Mesenchymal stem cell (in vitro differentiated cells and primary cell): ENCODE measurements around the gene CCDC85B.

Experiments
- DNase-seq: peaks from one replicate; pipeline ENCODE4 v3.0.0-alpha.2; 2013
- H2AFZ ChIP-seq: one replicate; pipeline ENCODE4 v1.6.1; 2013; ENCODE audit warnings: low read depth, mild to moderate bottlenecking, control low read depth, inconsistent platforms, low read length, moderate library complexity
- H2AK5ac ChIP-seq: 2 replicates; pipeline ENCODE4 v1.6.1; 2013; ENCODE audit warnings: low read length, moderate library complexity, mild to moderate bottlenecking, inconsistent platforms; ENCODE audit not compliant: severe bottlenecking
- H2BK120ac ChIP-seq: one replicate; pipeline ENCODE4 v1.6.1; 2013; ENCODE audit warnings: low read depth, mild to moderate bottlenecking, inconsistent platforms, low read length, moderate library complexity
- H2BK12ac ChIP-seq, 2 experiments: one replicate each; pipeline ENCODE4 v1.6.1; 2013; ENCODE audit warnings: inconsistent platforms in 2 of 2, low read length in 2 of 2, mild to moderate bottlenecking in 2 of 2, moderate library complexity in 2 of 2, control low read depth in 1 of 2
- H2BK15ac ChIP-seq: one replicate; pipeline ENCODE4 v1.6.1; 2013; ENCODE audit warnings: mild to moderate bottlenecking, low read depth, inconsistent platforms; ENCODE audit not compliant: poor library complexity, severe bottlenecking
- H2BK5ac ChIP-seq: 2 replicates; pipeline ENCODE4 v1.6.1; 2013; ENCODE audit warnings: low read depth, mild to moderate bottlenecking, low read length, control low read depth, inconsistent platforms; ENCODE audit not compliant: poor library complexity, severe bottlenecking
- H3K14ac ChIP-seq, 2 experiments: one replicate each; pipeline ENCODE4 v1.6.1; 2013; ENCODE audit warnings: inconsistent platforms in 2 of 2, low read length in 2 of 2, control low read depth in 1 of 2, mild to moderate bottlenecking in 1 of 2, moderate library complexity in 1 of 2
- H3K18ac ChIP-seq, 2 experiments: one replicate each; pipeline ENCODE4 v1.6.1; 2013; ENCODE audit warnings: inconsistent platforms in 2 of 2, low read length in 2 of 2, control low read depth in 1 of 2, low read depth in 1 of 2, mild to moderate bottlenecking in 1 of 2
- H3K23ac ChIP-seq, 2 experiments: one replicate each; pipeline ENCODE4 v1.6.1; 2013; ENCODE audit warnings: inconsistent platforms in 2 of 2, low read length in 2 of 2, mild to moderate bottlenecking in 2 of 2, moderate library complexity in 2 of 2, control low read depth in 1 of 2
- H3K27ac ChIP-seq: 2 replicates; pipeline ENCODE4 v1.5.1; 2013; ENCODE audit warnings: mild to moderate bottlenecking, moderate library complexity, low read length, control low read depth, inconsistent platforms; ENCODE audit not compliant: poor library complexity, severe bottlenecking
- H3K27me3 ChIP-seq, 2 experiments: 2 replicates each; pipeline versions ENCODE4 v1.6.1 to v1.7.0; 2013; ENCODE audit warnings: low read length in 2 of 2, mild to moderate bottlenecking in 2 of 2, moderate library complexity in 2 of 2, control low read depth in 1 of 2, inconsistent platforms in 1 of 2; ENCODE audit not compliant: control insufficient read depth in 1 of 2, insufficient read depth in 1 of 2
- H3K36me3 ChIP-seq, 2 experiments: 2 replicates each; pipeline versions ENCODE4 v1.6.1 to v1.7.0; 2013; ENCODE audit warnings: low read length in 2 of 2, control low read depth in 1 of 2, inconsistent platforms in 1 of 2, low read depth in 1 of 2, mild to moderate bottlenecking in 1 of 2; ENCODE audit not compliant: insufficient read depth in 2 of 2, control insufficient read depth in 1 of 2
- H3K4ac ChIP-seq, 2 experiments: one replicate each; pipeline ENCODE4 v1.6.1; 2013; ENCODE audit warnings: inconsistent platforms in 2 of 2, low read length in 2 of 2, mild to moderate bottlenecking in 2 of 2, moderate library complexity in 2 of 2, control low read depth in 1 of 2, low read depth in 1 of 2
- H3K4me1 ChIP-seq: 2 replicates; pipeline ENCODE4 v1.6.1; 2013; ENCODE audit warnings: low read depth, low read length, control low read depth; ENCODE audit not compliant: control insufficient read depth, insufficient read depth
- H3K4me2 ChIP-seq: 2 replicates; pipeline ENCODE4 v1.6.1; 2013; ENCODE audit warnings: low read length, mild to moderate bottlenecking, inconsistent platforms; ENCODE audit not compliant: poor library complexity, severe bottlenecking
- H3K4me3 ChIP-seq, 2 experiments: 2 replicates each; pipeline versions ENCODE4 v1.5.1 to v1.7.0; 2013; ENCODE audit warnings: low read length in 2 of 2, mild to moderate bottlenecking in 2 of 2, control low read depth in 1 of 2, low read depth in 1 of 2; ENCODE audit not compliant: insufficient read depth in 1 of 2
- H3K79me1 ChIP-seq: replicated peaks from 2 replicates; pipeline ENCODE4 v1.6.1; 2013; ENCODE audit warnings: mild to moderate bottlenecking, control low read depth, low read length, inconsistent platforms; ENCODE audit not compliant: poor library complexity, severe bottlenecking
- H3K9ac ChIP-seq: 2 replicates; pipeline ENCODE4 v1.7.0; 2013; ENCODE audit warnings: mild to moderate bottlenecking, low read length, moderate library complexity
- H3K9me3 ChIP-seq: 2 replicates; pipeline ENCODE4 v1.7.0; 2013; ENCODE audit warnings: mild to moderate bottlenecking, low read length; ENCODE audit not compliant: control insufficient read depth
- H4K8ac ChIP-seq: one replicate; pipeline ENCODE4 v1.6.1; 2013; ENCODE audit warnings: inconsistent platforms, mild to moderate bottlenecking, low read length, moderate library complexity
- H4K91ac ChIP-seq: one replicate; pipeline ENCODE4 v1.6.1; 2013; ENCODE audit warnings: mild to moderate bottlenecking, low read length, inconsistent platforms
- WGBS: methylation state at CpG from one replicate; pipeline ENCODE4 v1.1.7; 2013; ENCODE audit warnings: mixed read lengths; 5-methylcytosine and 5-hydroxymethylcytosine counted together

Gene CCDC85B

DNA sequence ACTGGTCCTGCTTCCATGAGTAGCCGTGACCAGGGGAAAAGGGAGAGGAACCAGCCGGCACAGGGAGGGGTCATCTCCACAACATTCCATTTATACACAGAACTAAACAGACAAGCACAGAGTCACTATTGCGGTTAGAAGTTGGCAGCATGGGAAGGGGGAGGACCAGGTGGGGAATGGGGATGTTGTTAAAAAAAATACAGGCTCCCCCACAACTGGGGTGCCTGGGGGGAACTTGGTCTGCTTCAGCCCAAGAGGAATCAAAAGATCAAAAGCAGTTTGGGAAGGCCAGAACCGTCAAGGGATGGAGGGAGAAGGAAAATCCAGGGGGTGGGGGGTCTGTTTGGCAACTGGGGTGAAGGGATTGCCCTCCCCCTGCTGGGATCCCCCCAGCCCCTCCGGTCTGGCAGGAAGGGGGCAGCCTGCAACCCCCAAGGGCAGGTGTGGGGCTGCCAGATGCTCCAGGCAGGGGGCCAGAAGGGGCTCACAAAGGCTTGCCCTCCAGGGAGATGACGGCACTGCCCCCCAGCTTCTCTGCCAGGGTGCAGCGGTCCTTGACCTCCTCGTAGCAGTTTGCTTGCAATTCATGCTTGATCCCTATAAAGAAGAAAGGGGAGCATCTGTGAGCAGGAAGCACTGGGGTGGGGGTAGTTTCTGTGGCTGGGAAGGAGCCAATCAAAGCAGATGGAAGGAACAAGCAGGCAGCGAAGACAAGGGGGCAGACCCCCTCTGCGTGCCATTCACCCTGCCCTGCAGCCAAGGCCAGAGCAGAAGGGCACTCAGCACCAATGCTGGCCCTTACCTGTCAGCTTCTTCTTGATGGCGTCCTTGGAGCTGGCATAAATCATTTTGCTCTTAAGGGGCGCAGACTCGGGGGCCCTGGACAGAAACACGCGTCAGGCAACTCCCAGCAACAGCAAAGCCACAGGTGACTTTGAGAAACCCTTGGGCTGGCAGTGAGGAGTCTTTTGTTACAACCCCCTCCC, 35.3 kb upstream of the CCDC85B start:
- Histone ChIP-seq H2BK12ac (no peak overlapping the region), H2AFZ (no peak overlapping the region), H2BK5ac (no peak overlapping the region), H3K9ac (peak overlapping the region; percentile 94), H3K4ac (no peak overlapping the region), H3K23ac (no peak overlapping the region), H3K36me3 (peaks cover 57 to 61% of the 10 kb centered on the region in 2 experiments), H3K4me3 (peak overlapping the region in 1 of 2 experiments; percentile 94), H3K27me3 (no peaks in the 10 kb centered on the region), H3K4me2 (peak overlapping the region; percentile 8), H3K27ac (no peak overlapping the region), H3K18ac (no peak overlapping the region), H2AK5ac (no peak overlapping the region), H2BK120ac (no peak overlapping the region), H3K14ac (no peak overlapping the region), H2BK15ac (no peak overlapping the region), H4K91ac (no peak overlapping the region), H4K8ac (no peak overlapping the region), H3K9me3 (peaks cover 5% of the 10 kb centered on the region), H3K4me1 (peaks cover 31% of the 10 kb centered on the region), H3K79me1 (peaks cover 5% of the 10 kb centered on the region)
- DNase-seq = no peak
- 95% methylated on average over 13 of the region's 15 CpGs for WGBS

GRCh38 chr11:65855927-65856363, 34.5 kb upstream of the CCDC85B start:
- no peak overlapping the region for H2BK15ac ChIP-seq
- H3K27me3 ChIP-seq = no peaks in the 10 kb centered on the region
- H3K79me1 ChIP-seq = peaks cover under 1% of the 10 kb centered on the region
- no peak for DNase-seq
- H2BK12ac ChIP-seq = no peak overlapping the region
- H4K8ac ChIP-seq = no peak overlapping the region
- H3K36me3 ChIP-seq = peaks cover 53 to 55% of the 10 kb centered on the region in 2 experiments
- WGBS = 95% methylated on average over 15 of the region's 15 CpGs
- H3K18ac ChIP-seq = no peak overlapping the region
- no peak overlapping the region for H2AFZ ChIP-seq
- no peak overlapping the region for H3K23ac ChIP-seq
- no peak overlapping the region for H3K27ac ChIP-seq
- H3K9ac ChIP-seq = peak overlapping the region; percentile 94
- no peak overlapping the region for H3K4ac ChIP-seq
- H3K4me2 ChIP-seq = peak overlapping the region; percentile 64
- no peak overlapping the region for H2BK5ac ChIP-seq
- H3K9me3 ChIP-seq = peaks cover 5% of the 10 kb centered on the region
- no peak overlapping the region for H3K14ac ChIP-seq
- peak overlapping the region in 1 of 2 experiments; percentile 94 for H3K4me3 ChIP-seq
- no peak overlapping the region for H2AK5ac ChIP-seq
- no peak overlapping the region for H2BK120ac ChIP-seq
- peaks cover 31% of the 10 kb centered on the region for H3K4me1 ChIP-seq
- no peak overlapping the region for H4K91ac ChIP-seq

DNA sequence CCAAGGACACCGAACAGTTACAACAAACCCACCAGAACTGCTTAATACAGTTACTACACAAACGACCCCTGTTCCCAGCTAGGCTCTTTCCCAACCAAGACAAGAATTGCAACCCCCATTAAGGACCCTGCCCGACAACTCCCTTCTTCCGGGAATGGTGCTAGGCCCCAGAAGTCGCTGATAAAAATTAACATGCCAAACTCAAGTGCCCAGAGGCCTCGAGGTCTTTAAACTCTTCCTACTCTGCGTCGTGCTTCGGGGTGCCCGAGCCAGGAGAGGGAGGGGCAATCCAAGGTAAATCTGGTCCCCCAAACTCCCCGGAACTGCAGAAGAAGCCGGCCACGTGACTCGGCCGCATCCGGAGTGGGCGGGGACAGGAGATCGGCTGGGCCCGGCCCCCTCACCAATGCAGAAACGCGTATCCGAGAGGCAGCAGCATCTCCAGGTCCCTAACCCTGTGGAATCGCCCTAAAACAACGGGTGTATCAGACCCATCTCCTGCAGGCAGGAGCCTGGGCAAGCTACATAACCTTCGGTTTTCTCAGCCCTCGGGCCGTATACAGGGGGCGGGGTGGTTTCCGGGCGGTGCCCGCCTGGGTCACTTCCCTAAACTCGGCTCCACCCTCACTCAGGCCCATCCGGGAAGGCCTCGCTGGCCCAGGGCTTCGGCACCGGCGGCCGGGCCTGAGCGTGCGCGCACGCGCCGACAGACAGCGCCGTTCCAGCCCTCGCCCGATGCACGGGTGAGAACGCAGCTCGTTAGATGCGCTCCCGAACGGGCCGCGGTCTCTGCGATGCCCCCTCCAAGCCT, 33.6 kb upstream of the CCDC85B start:
- peaks cover 37% of the 10 kb centered on the region for H3K4me1 ChIP-seq
- peak overlapping the region; percentile 90 for H3K27ac ChIP-seq
- H3K36me3 ChIP-seq = peaks cover 46 to 48% of the 10 kb centered on the region in 2 experiments
- peak overlapping the region; percentile 79 to 99 for H3K4ac ChIP-seq
- H2BK120ac ChIP-seq = no peak overlapping the region
- 4% methylated on average over 40 of the region's 57 CpGs for WGBS
- H2BK12ac ChIP-seq = no peak overlapping the region
- H2AFZ ChIP-seq = peak overlapping the region; percentile 34
- peak overlapping the region; percentile 94 for H3K9ac ChIP-seq
- H3K23ac ChIP-seq = peak overlapping the region in 1 of 2 experiments; percentile 90
- peak overlapping the region; percentile 64 for H3K4me2 ChIP-seq
- H3K14ac ChIP-seq = peak overlapping the region in 1 of 2 experiments; percentile 98
- H3K79me1 ChIP-seq = no peaks in the 10 kb centered on the region
- peak overlapping the region; percentile 82 to 94 for H3K4me3 ChIP-seq
- no peaks in the 10 kb centered on the region for H3K9me3 ChIP-seq
- H4K91ac ChIP-seq = peak overlapping the region; percentile 16
- no peak overlapping the region for H2BK15ac ChIP-seq
- H4K8ac ChIP-seq = peak overlapping the region; percentile 27
- DNase-seq = peak; percentile 69
- no peak overlapping the region for H2AK5ac ChIP-seq
- H2BK5ac ChIP-seq = peak overlapping the region; percentile 9
- no peaks in the 10 kb centered on the region for H3K27me3 ChIP-seq
- peak overlapping the region; percentile 97 to 98 for H3K18ac ChIP-seq
